ENCODE measurements around the gene ADAMTS10. TPM values are rescaled to one million over a fixed set of nuclear protein-coding genes. Genes with fewer than 3 reads are reported as not detected.
A peak's percentile ranks its signal among the peaks of the same experiment; 100 is the strongest.

The ADAMTS10 gene
- total and polyA plus RNA-seq, 2 of the 13 experiments (the other 11 are each of a cell fraction or from before 2014, with no cell fraction given) = 0.49 to 1.7 TPM

- TF ChIP-seq GATAD2A (CRISPR knock-in tag; IDR thresholded peaks at IDR 0.05) (peak; percentile 56), LRRFIP1 (CRISPR knock-in tag; conservative IDR thresholded peaks at IDR 0.05) (no peak), ATAD3A (CRISPR knock-in tag; IDR thresholded peaks at IDR 0.05) (no peak), ZNF329 (CRISPR knock-in tag; IDR thresholded peaks at IDR 0.05; ENCODE audit: low read depth) (no peak), ZNF776 (CRISPR knock-in tag; IDR thresholded peaks at IDR 0.05) (no peak), RARA (CRISPR knock-in tag; IDR thresholded peaks at IDR 0.05) (no peak), ZNF749 (CRISPR knock-in tag; IDR thresholded peaks at IDR 0.05; ENCODE audit: borderline replicate concordance) (no peak), ZNF543 (CRISPR knock-in tag; IDR thresholded peaks at IDR 0.05) (no peak), HOXA9 (CRISPR knock-in tag; IDR thresholded peaks at IDR 0.05; ENCODE audit: borderline replicate concordance) (no peak), ZNF564 (CRISPR knock-in tag; IDR thresholded peaks at IDR 0.05) (no peak), CAMTA2 (CRISPR knock-in tag; IDR thresholded peaks at IDR 0.05; ENCODE audit: borderline replicate concordance) (no peak), THAP11 (CRISPR knock-in tag; IDR thresholded peaks at IDR 0.05) (peak; percentile 56; the same call in 1 of the 2 replicates), ZNF878 (CRISPR knock-in tag; IDR thresholded peaks at IDR 0.05) (no peak), ZNF567 (CRISPR knock-in tag; IDR thresholded peaks at IDR 0.05; ENCODE audit: borderline replicate concordance) (no peak), ARNT2 (CRISPR knock-in tag; IDR thresholded peaks at IDR 0.05; ENCODE audit: low read depth) (no peak), FOSL2 (CRISPR knock-in tag; IDR thresholded peaks at IDR 0.05) (peak; percentile 27; the same call in 1 of the 2 replicates), HHEX (CRISPR knock-in tag; IDR thresholded peaks at IDR 0.05) (no peak), NR2C2 (CRISPR knock-in tag; IDR thresholded peaks at IDR 0.05; ENCODE audit: borderline replicate concordance) (no peak), KMT2B (CRISPR knock-in tag; IDR thresholded peaks at IDR 0.05) (no peak), ZNF768 (CRISPR knock-in tag; IDR thresholded peaks at IDR 0.05) (0 out of 2 replicates have a peak, but pooled peaks have one; percentile 26), RELA (CRISPR knock-in tag; IDR thresholded peaks at IDR 0.05) (no peak), HCFC1 (IDR thresholded peaks at IDR 0.05; ENCODE audit: low read depth, low read length) (no peak), HDAC1 (CRISPR knock-in tag; IDR thresholded peaks at IDR 0.05) (no peak), GFI1 (CRISPR knock-in tag; IDR thresholded peaks at IDR 0.05; ENCODE audit: borderline replicate concordance) (no peak), ZBTB46 (CRISPR knock-in tag; IDR thresholded peaks at IDR 0.05; ENCODE audit: borderline replicate concordance) (no peak), ZNF501 (CRISPR knock-in tag; IDR thresholded peaks at IDR 0.05) (no peak), ZNF790 (CRISPR knock-in tag; IDR thresholded peaks at IDR 0.05; ENCODE audit: borderline replicate concordance) (no peak), BHLHE40 (IDR thresholded peaks at IDR 0.05; ENCODE audit: low read length) (no peak), KLF12 (CRISPR knock-in tag; IDR thresholded peaks at IDR 0.05; ENCODE audit: borderline replicate concordance) (no peak)
Measured at GRCh38 chr19:8580710-8581281, 29.7 kb downstream of the ADAMTS10 start (continued).

Data from HepG2 (cell line).